IMR-90 (cell line): ENCODE data around the gene HPSE2. TPM values are rescaled to one million over a fixed set of nuclear protein-coding genes. Genes with fewer than 3 reads are reported as not detected.

Experiments
- ATAC-seq: fragments of 200-7000 bp; cut with Tn5 transposase; 2 replicates; pipeline ENCODE4 v1.9.1; 2020; ENCODE audit warnings: low read depth, mild to moderate bottlenecking, moderate library complexity
- BruUV-seq: library from RNA; stranded (reverse); fragments of 400-500 nt; replicated peaks from 2 replicates; lab custom pipeline; 2021; lab: Mats Ljungman, UMichigan
- CTCF ChIA-PET: fragments of 300-600 bp; formaldehyde crosslinking; extraction: SDS; loops from one replicate; lab custom pipeline; 2021; ENCODE audit warnings: antibody characterized with exemption; lab: Yijun Ruan, JAX
- POLR2A ChIA-PET: fragments of 300-600 bp; sonication (Branson Sonifier 250); formaldehyde crosslinking; loops from one replicate; lab custom pipeline; 2022; ENCODE audit warnings: antibody characterized with exemption; ENCODE audit not compliant: unreplicated experiment; lab: Charles Lee
- DNase-seq: peaks from one replicate; pipeline ENCODE4 v3.0.0; 2013
- H2AFZ ChIP-seq: replicated peaks from 2 replicates; pipeline ENCODE3; 2013; ENCODE audit warnings: low read length, mild to moderate bottlenecking; ENCODE audit not compliant: poor library complexity
- H2AK5ac ChIP-seq: 2 replicates; pipeline ENCODE4 v1.6.1; 2013; ENCODE audit warnings: low read depth, low read length, inconsistent platforms
- H2AK9ac ChIP-seq: replicated peaks from 2 replicates; pipeline ENCODE3; 2013; ENCODE audit warnings: mild to moderate bottlenecking, low read depth, low read length, moderate library complexity; ENCODE audit not compliant: poor library complexity
- H2BK120ac ChIP-seq: 2 replicates; pipeline ENCODE4 v1.6.1; 2013; ENCODE audit warnings: low read depth, low read length, inconsistent platforms
- H2BK15ac ChIP-seq: 3 replicates; pipeline ENCODE4 v1.6.1; 2013; ENCODE audit warnings: low read depth, low read length, inconsistent platforms
- H2BK20ac ChIP-seq: 2 replicates; pipeline ENCODE4 v1.6.1; 2013; ENCODE audit warnings: low read depth, mild to moderate bottlenecking, inconsistent platforms, low read length, moderate library complexity
- H2BK5ac ChIP-seq: 2 replicates; pipeline ENCODE4 v1.6.1; 2013; ENCODE audit warnings: mild to moderate bottlenecking, low read depth, low read length, inconsistent platforms; ENCODE audit not compliant: poor library complexity, severe bottlenecking
- H3K14ac ChIP-seq: replicated peaks from 2 replicates; pipeline ENCODE4 v1.6.1; 2013; ENCODE audit warnings: low read depth, low read length, inconsistent platforms
- H3K18ac ChIP-seq: 2 replicates; pipeline ENCODE4 v1.6.1; 2013; ENCODE audit warnings: low read depth, low read length, control low read depth
- H3K23ac ChIP-seq: 2 replicates; pipeline ENCODE4 v1.6.1; 2013; ENCODE audit warnings: low read depth, low read length, inconsistent platforms
- H3K27ac ChIP-seq: 2 replicates; pipeline ENCODE4 v1.5.1; 2013; ENCODE audit warnings: mild to moderate bottlenecking, control low read depth, low read length; ENCODE audit not compliant: insufficient read depth
- H3K27me3 ChIP-seq: 2 replicates; pipeline ENCODE4 v1.6.1; 2013; ENCODE audit warnings: low read length; ENCODE audit not compliant: control insufficient read depth, insufficient read depth
- H3K36me3 ChIP-seq: 2 replicates; pipeline ENCODE4 v1.6.1; 2013; ENCODE audit warnings: low read length, mixed read lengths; ENCODE audit not compliant: control insufficient read depth, insufficient read depth
- H3K4ac ChIP-seq: 2 replicates; pipeline ENCODE4 v1.6.1; 2013; ENCODE audit warnings: low read depth, low read length, inconsistent platforms
- H3K4me1 ChIP-seq: 2 replicates; pipeline ENCODE4 v1.6.1; 2013; ENCODE audit warnings: low read length, mixed read lengths; ENCODE audit not compliant: control insufficient read depth, insufficient read depth
- H3K4me2 ChIP-seq: 2 replicates; pipeline ENCODE4 v1.6.1; 2013; ENCODE audit warnings: low read depth, mild to moderate bottlenecking, control low read depth, low read length, moderate library complexity
- H3K4me3 ChIP-seq: 2 replicates; pipeline ENCODE4 v1.5.1; 2013; ENCODE audit warnings: low read depth, mild to moderate bottlenecking, control low read depth, low read length, moderate library complexity; ENCODE audit not compliant: insufficient read depth
- H3K56ac ChIP-seq: 2 replicates; pipeline ENCODE4 v1.6.1; 2013; ENCODE audit warnings: low read length, inconsistent platforms; ENCODE audit not compliant: insufficient read depth; ENCODE audit errors: extremely low read depth
- H3K79me1 ChIP-seq, 2 experiments: 2 replicates each; pipeline ENCODE4 v1.6.1; 2013; ENCODE audit warnings: low read length in 2 of 2, inconsistent platforms in 1 of 2, low read depth in 1 of 2
- H3K9ac ChIP-seq: 2 replicates; pipeline ENCODE4 v1.6.1; 2013; ENCODE audit warnings: low read depth, low read length, control low read depth
- H3K9me1 ChIP-seq: 2 replicates; pipeline ENCODE4 v1.6.1; 2013; ENCODE audit warnings: low read length, inconsistent platforms; ENCODE audit not compliant: insufficient read depth
- H3K9me3 ChIP-seq: 2 replicates; pipeline ENCODE4 v1.6.1; 2013; ENCODE audit warnings: low read length; ENCODE audit not compliant: control insufficient read depth, insufficient read depth
- H4K20me1 ChIP-seq: 2 replicates; pipeline ENCODE4 v1.6.1; 2013; ENCODE audit warnings: low read length, inconsistent platforms; ENCODE audit not compliant: insufficient read depth
- H4K5ac ChIP-seq: 2 replicates; pipeline ENCODE4 v1.6.1; 2013; ENCODE audit warnings: mild to moderate bottlenecking, low read depth, low read length, control low read depth
- H4K8ac ChIP-seq, 2 experiments: 2 replicates each; pipeline ENCODE4 v1.6.1; 2013; ENCODE audit warnings: low read depth in 2 of 2, low read length in 2 of 2, control low read depth in 1 of 2, inconsistent platforms in 1 of 2
- H4K91ac ChIP-seq: 2 replicates; pipeline ENCODE4 v1.6.1; 2013; ENCODE audit warnings: low read depth, low read length, inconsistent platforms; ENCODE audit not compliant: insufficient read depth
- BHLHE40 ChIP-seq: fragments of 150-350 bp; IDR thresholded peaks from 2 replicates; pipeline ENCODE4 v1.6.1; 2016; ENCODE audit warnings: mild to moderate bottlenecking, low read depth, low read length
- CEBPB ChIP-seq: IDR thresholded peaks from 2 replicates; pipeline ENCODE4 v1.6.1; 2012; ENCODE audit warnings: low read depth, low read length, improper control_type of control experiment
- CHD1 ChIP-seq: IDR thresholded peaks from 2 replicates; pipeline ENCODE4 v1.6.1; 2012; ENCODE audit warnings: low read depth, low read length, improper control_type of control experiment
- CTCF ChIP-seq: conservative IDR thresholded peaks from 2 replicates; pipeline ENCODE4 v1.5.1; 2012; ENCODE audit warnings: mild to moderate bottlenecking, low read depth, low read length, improper control_type of control experiment
- ELK1 ChIP-seq: fragments of 150-350 bp; IDR thresholded peaks from 2 replicates; pipeline ENCODE4 v1.6.1; 2016; ENCODE audit warnings: low read depth, mild to moderate bottlenecking, low read length, moderate library complexity, borderline replicate concordance
- FOS ChIP-seq: fragments of 150-350 bp; IDR thresholded peaks from 2 replicates; pipeline ENCODE4 v1.6.1; 2016; ENCODE audit warnings: low read depth, low read length
- MAFK ChIP-seq: IDR thresholded peaks from 2 replicates; pipeline ENCODE4 v1.6.1; 2012; ENCODE audit warnings: low read depth, low read length, improper control_type of control experiment
- MAZ ChIP-seq: IDR thresholded peaks from 2 replicates; pipeline ENCODE4 v1.6.1; 2012; ENCODE audit warnings: low read depth, mild to moderate bottlenecking, low read length, improper control_type of control experiment, moderate library complexity, borderline replicate concordance
- MXI1 ChIP-seq: IDR thresholded peaks from 2 replicates; pipeline ENCODE4 v1.6.1; 2012; ENCODE audit warnings: low read depth, mild to moderate bottlenecking, low read length, moderate library complexity, borderline replicate concordance
- NFE2L2 ChIP-seq: fragments of 150-350 bp; IDR thresholded peaks from 2 replicates; pipeline ENCODE4 v1.6.1; 2016; ENCODE audit warnings: low read depth, mild to moderate bottlenecking, low read length
- POLR2A ChIP-seq: IDR thresholded peaks from 2 replicates; pipeline ENCODE4 v1.6.1; 2012; ENCODE audit warnings: mild to moderate bottlenecking, low read depth, low read length
- RAD21 ChIP-seq: IDR thresholded peaks from 2 replicates; pipeline ENCODE4 v1.6.1; 2012; ENCODE audit warnings: low read length, improper control_type of control experiment
- RCOR1 ChIP-seq: IDR thresholded peaks from 2 replicates; pipeline ENCODE4 v1.6.1; 2012; ENCODE audit warnings: mild to moderate bottlenecking, low read length, improper control_type of control experiment; ENCODE audit not compliant: insufficient replicate concordance
- RFX5 ChIP-seq: IDR thresholded peaks from 2 replicates; pipeline ENCODE4 v1.8.0; 2012; ENCODE audit warnings: low read depth, mild to moderate bottlenecking, low read length, moderate library complexity
- SMC3 ChIP-seq: fragments of 150-350 bp; IDR thresholded peaks from 2 replicates; pipeline ENCODE4 v1.6.1; 2016; ENCODE audit warnings: low read depth, mild to moderate bottlenecking, antibody characterized with exemption, low read length, moderate library complexity
- USF2 ChIP-seq: fragments of 150-350 bp; IDR thresholded peaks from 2 replicates; pipeline ENCODE4 v1.6.1; 2017; ENCODE audit warnings: mild to moderate bottlenecking, antibody characterized with exemption, low read length, low read depth
- WGBS, 2 experiments: methylation state at CpG; one replicate each; pipeline versions ENCODE4 v1.1.5 to v1.1.7; 2013; ENCODE audit warnings: missing lambda C conversion rate in 2 of 2; ENCODE audit not compliant: insufficient read length in 1 of 2; ENCODE audit errors: extremely low coverage in 2 of 2; 5-methylcytosine and 5-hydroxymethylcytosine counted together
- dilution Hi-C: fragments of 300-500 bp; cut with HindIII; formaldehyde crosslinking; loops from one replicate; pipeline ENCODE4 v1.14.3; 2018; ENCODE audit warnings: low sequenced_read_pairs; ENCODE audit not compliant: unreplicated experiment
- in situ Hi-C: fragments of 300-500 bp; cut with MboI; formaldehyde crosslinking; loops from 3 replicates; pipeline ENCODE4 v1.14.3; 2019; ENCODE audit warnings: low sequenced_read_pairs, inconsistent platforms, mixed read lengths
- intact Hi-C: fragments of 100-400 bp; cut with micrococcal nuclease; formaldehyde crosslinking; loops from 2 replicates; pipeline ENCODE4 v1.10.0; 2022
- polyA plus RNA-seq, 3 experiments: library from polyadenylated mRNA; depleted of rRNA; stranded (reverse); fragments of >200 nt; gene quantifications; 2 replicates each; pipeline ENCODE4 v1.2.3, GENCODE V29; 2012; ENCODE audit warnings: low replicate concordance in 1 of 3
- total RNA-seq: library from RNA; depleted of rRNA; stranded (reverse); fragments of >200 nt; gene quantifications from 2 replicates; pipeline ENCODE4 v1.2.3, GENCODE V29; 2012

HPSE2 gene
- total and polyA plus RNA-seq, 2 of the 4 experiments (the other 2 are of a cell fraction), result not detected

GRCh38 chr10:99084161-99084560, 151.5 kb downstream of the HPSE2 start:
- H2BK120ac ChIP-seq, result no peak overlapping the region
- POLR2A ChIA-PET, result no interaction called here
- no peak overlapping the region for H2BK5ac ChIP-seq
- no peaks in the 10 kb centered on the region for H3K79me1 ChIP-seq
- H2AK5ac ChIP-seq, result no peak overlapping the region
- dilution Hi-C loops (no loop called here), intact Hi-C loops (no loop called here), in situ Hi-C loops (no loop called here)
- no peaks in the 10 kb centered on the region for H3K9me3 ChIP-seq
- no TSS peak for BruUV-seq
- no peak overlapping the region for H4K5ac ChIP-seq
- H2AK9ac ChIP-seq, result no peak overlapping the region
- H3K14ac ChIP-seq, result no peak overlapping the region
- CTCF ChIA-PET, result no interaction called here
- no peaks in the 10 kb centered on the region for H3K9me1 ChIP-seq
- H3K56ac ChIP-seq, result no peak overlapping the region
- H3K4me1 ChIP-seq, result no peaks in the 10 kb centered on the region
- H3K4ac ChIP-seq, result no peak overlapping the region
- H3K27me3 ChIP-seq, result no peaks in the 10 kb centered on the region
- 67% methylated on average over 1 of the region's 3 CpGs; no CpG with 5 or more reads in 1 of the 2 experiments for whole genome bisulfite sequencing, 2 experiments
- ATAC-seq (no peak), DNase-seq (no peak)
- H3K9ac ChIP-seq, result no peak overlapping the region
- H3K4me2 ChIP-seq, result no peak overlapping the region
- no peaks in the 10 kb centered on the region for H4K20me1 ChIP-seq
- H2BK20ac ChIP-seq, result no peak overlapping the region
- no peak overlapping the region for H4K8ac ChIP-seq
- H3K27ac ChIP-seq, result no peak overlapping the region
- no peak overlapping the region for H4K91ac ChIP-seq
- H3K4me3 ChIP-seq, result no peak overlapping the region
- TF ChIP-seq MAFK, result no peak
- no peak for TF ChIP-seq ELK1
- no peak for TF ChIP-seq MAZ
- no peak for TF ChIP-seq SMC3
- TF ChIP-seq POLR2A, result no peak
- TF ChIP-seq CEBPB, result no peak
- TF ChIP-seq NFE2L2, result no peak
- TF ChIP-seq FOS, result no peak
- TF ChIP-seq MXI1, result no peak
- no peak for TF ChIP-seq RFX5
- no peak for TF ChIP-seq RAD21
- no peak for TF ChIP-seq BHLHE40
- no peak for TF ChIP-seq CHD1
- no peak for TF ChIP-seq CTCF
- TF ChIP-seq RCOR1, result no peak
- TF ChIP-seq USF2, result no peak
- no peak overlapping the region for H2AFZ ChIP-seq
- no peak overlapping the region for H2BK15ac ChIP-seq
- no peaks in the 10 kb centered on the region for H3K36me3 ChIP-seq
- H3K23ac ChIP-seq, result no peak overlapping the region
- no peak overlapping the region for H3K18ac ChIP-seq
